ENCODE measurements around the gene PLEKHD1. TPM values are rescaled to one million over a fixed set of nuclear protein-coding genes. Genes with fewer than 3 reads are reported as not detected.

Gene PLEKHD1
- not detected in 2 replicates for total RNA-seq

DNA sequence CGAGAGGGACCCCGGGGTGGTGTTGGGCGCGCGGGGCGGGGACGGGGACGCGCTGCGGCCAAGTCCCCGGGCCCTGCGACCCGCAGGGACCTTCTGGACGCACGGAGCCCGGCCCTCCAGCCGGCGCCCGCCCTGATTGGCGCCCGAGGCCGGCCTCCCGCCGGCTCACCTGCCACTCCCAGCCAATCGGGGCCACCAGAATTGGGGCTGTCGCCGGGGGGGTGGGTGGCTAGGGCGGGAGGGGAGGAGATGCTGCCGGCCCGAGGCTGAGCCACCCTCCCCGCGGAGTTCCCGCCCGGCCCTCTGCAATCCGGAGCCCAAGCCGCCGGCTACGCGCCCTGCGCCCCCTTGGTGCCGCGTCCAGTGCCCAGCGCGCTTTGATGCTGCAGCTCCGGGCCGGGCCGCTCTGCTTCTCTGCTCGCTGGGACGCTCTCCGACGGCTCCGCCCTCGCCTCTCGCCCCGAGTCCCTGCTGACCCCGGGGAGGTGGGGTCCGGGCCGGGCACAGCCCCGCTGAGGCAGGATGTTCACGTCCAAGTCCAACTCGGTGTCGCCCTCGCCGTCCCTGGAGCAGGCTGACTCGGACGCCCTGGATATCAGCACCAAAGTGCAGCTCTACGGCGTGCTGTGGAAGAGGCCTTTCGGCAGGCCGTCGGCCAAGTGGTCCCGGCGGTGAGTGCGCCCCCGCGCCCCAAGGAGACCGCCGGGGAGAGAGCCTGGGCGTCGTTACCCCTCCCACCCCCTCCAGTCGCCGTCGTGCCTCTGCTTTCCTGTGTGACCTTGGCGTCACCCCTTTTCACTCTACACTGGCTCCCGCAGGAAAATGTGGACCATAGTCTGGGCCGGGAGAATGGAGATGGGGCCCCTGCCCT, at the start of gene PLEKHD1:
Gene PLEKHD1 (plus strand): TSS at position 285 of the 871 bp plus-strand sequence. CDS start 238 bp downstream, at position 523.

DNA sequence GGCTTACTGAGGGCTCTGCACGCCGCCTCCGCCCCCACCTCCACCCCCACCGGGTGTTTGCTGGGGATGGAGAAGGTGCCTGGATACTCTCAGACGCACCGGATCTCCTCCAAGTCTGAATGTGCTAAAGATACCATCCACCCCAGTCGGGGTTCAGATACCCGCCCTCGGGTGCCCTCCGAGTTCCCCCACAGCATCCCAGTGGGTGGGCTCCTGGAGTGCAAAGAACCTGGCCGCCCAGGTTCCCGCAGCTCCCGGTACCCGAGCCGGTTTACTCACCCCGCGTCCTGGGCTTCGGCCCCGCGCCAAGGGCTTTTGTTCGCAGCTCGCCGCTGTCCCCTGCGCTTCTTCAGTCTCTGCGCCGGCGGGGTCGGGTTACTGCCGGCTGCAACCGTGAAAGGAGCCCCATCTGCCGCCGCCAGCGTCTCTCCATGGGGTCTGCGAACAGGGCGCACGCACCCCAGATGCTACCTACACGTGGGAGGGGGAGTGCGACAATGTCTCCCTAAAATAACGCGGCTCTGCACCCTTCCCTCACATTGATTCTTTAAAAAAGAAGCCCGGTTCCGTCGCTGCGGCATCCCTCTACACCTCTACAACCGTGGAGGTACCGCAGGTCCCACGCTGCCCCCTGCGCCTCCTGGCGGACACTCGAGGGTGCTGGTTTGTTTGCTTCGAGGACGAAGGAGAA, 89.9 kb downstream of the PLEKHD1 start, which contains the start of gene CCDC177:
Gene CCDC177 (minus strand): TSS at position 609 of the 691 bp plus-strand sequence. CDS start 1,249 bp downstream, outside the sequence.

Other genes with a start within 250 kb of the PLEKHD1 start
- gene GALNT16, start 224.6 kb upstream of the PLEKHD1 start, total RNA-seq: not detected in 2 replicates
- 141 and 190 TPM in 2 replicates for gene ERH, start 86.4 kb upstream of the PLEKHD1 start, total RNA-seq
- 88.2 and 89.7 TPM in 2 replicates for gene SLC39A9, start 86.0 kb upstream of the PLEKHD1 start, total RNA-seq
- not detected in 2 replicates for gene CCDC177, start 90.1 kb downstream of the PLEKHD1 start, total RNA-seq
- 8.3 and 8.4 TPM in 2 replicates for gene SUSD6, start 126.9 kb downstream of the PLEKHD1 start, total RNA-seq